Esophagus muscularis mucosa (tissue), 4 donors: ENCODE measurements around the gene CNIH3.

Source experiments
- EP300 ChIP-seq: sonication (generic); formaldehyde crosslinking; IDR thresholded peaks from one replicate; pipeline ENCODE4 v1.6.1; 2017; ENCODE audit warnings: antibody characterized with exemption
- POLR2A ChIP-seq: fragments of 450-650 bp; IDR thresholded peaks from one replicate; pipeline ENCODE4 v1.6.1; 2017; ENCODE audit warnings: antibody characterized with exemption, moderate library complexity, mild to moderate bottlenecking, low read depth
- POLR2AphosphoS5 ChIP-seq, 2 donors: sonication (generic); formaldehyde crosslinking; IDR thresholded peaks; one replicate each; pipeline ENCODE4 v1.6.1; 2017; ENCODE audit warnings: antibody characterized with exemption in 2 of 2
- TF ChIP-seq, protein P1 (sequence below), 3 experiments: fragments of 200-600 bp in 2 of 3; fragments of 450-650 bp in 1 of 3; sonication (generic) in 2 of 3; IDR thresholded peaks; one replicate each; pipeline ENCODE4 v1.5.1; 2017 to 2019; ENCODE audit warnings: antibody characterized with exemption in 3 of 3, mild to moderate bottlenecking in 2 of 3, moderate library complexity in 1 of 3

DNA sequence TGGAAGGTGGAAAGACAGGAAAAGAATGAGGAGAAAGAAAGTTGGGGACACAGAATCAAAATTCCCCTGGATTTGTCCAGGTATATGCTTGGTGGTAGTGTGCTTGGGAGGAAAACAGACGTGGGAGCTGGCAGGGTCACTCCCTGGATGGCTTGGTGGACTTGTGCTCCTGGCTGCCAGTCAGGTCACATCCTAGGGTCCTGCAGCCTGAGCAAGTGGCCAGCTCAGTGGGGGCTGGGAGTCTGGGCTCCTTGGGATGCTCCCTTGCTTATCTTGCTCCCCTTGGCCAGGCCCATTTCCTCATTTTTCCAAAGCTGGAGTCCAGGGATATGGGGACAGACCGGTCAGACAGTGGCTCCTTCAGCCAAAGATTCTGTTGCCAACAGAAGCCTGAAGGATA lies 144.0 kb downstream of the CNIH3 start:
- TF ChIP-seq, protein P1, sequence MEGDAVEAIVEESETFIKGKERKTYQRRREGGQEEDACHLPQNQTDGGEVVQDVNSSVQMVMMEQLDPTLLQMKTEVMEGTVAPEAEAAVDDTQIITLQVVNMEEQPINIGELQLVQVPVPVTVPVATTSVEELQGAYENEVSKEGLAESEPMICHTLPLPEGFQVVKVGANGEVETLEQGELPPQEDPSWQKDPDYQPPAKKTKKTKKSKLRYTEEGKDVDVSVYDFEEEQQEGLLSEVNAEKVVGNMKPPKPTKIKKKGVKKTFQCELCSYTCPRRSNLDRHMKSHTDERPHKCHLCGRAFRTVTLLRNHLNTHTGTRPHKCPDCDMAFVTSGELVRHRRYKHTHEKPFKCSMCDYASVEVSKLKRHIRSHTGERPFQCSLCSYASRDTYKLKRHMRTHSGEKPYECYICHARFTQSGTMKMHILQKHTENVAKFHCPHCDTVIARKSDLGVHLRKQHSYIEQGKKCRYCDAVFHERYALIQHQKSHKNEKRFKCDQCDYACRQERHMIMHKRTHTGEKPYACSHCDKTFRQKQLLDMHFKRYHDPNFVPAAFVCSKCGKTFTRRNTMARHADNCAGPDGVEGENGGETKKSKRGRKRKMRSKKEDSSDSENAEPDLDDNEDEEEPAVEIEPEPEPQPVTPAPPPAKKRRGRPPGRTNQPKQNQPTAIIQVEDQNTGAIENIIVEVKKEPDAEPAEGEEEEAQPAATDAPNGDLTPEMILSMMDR (IDR thresholded peaks at IDR 0.05), result no peak
- TF ChIP-seq EP300, result no peak
- no peak for TF ChIP-seq POLR2A
- no peak for TF ChIP-seq POLR2AphosphoS5 (IDR thresholded peaks at IDR 0.05)
